Lower lobe of right lung (tissue), 2 donors: ENCODE measurements around the gene CHCHD6. TPM values are rescaled to one million over a fixed set of nuclear protein-coding genes. Genes with fewer than 3 reads are reported as not detected.

ENCODE experiments used
- ATAC-seq, 2 donors: fragments of 200-7000 bp; cut with Tn5 transposase; one replicate each; pipeline ENCODE4 v1.9.1; 2020 to 2022; ENCODE audit warnings: mild to moderate bottlenecking in 2 of 2, moderate library complexity in 2 of 2
- DNase-seq: peaks from one replicate; pipeline ENCODE4 v3.0.0-alpha.2; 2020
- H3K27ac ChIP-seq: fragments of 200-600 bp; one replicate; pipeline ENCODE4 v1.8.0; 2022
- H3K27me3 ChIP-seq: fragments of 200-600 bp; one replicate; pipeline ENCODE4 v1.8.0; 2022; ENCODE audit warnings: low read depth
- H3K36me3 ChIP-seq: fragments of 200-600 bp; one replicate; pipeline ENCODE4 v1.8.0; 2022; ENCODE audit warnings: mild to moderate bottlenecking
- H3K4me1 ChIP-seq: fragments of 200-600 bp; one replicate; pipeline ENCODE4 v1.8.0; 2022
- H3K4me3 ChIP-seq: fragments of 200-600 bp; one replicate; pipeline ENCODE4 v1.8.0; 2022; ENCODE audit warnings: mild to moderate bottlenecking
- H3K9me3 ChIP-seq: fragments of 200-600 bp; one replicate; pipeline ENCODE4 v1.8.0; 2022
- CTCF ChIP-seq: fragments of 200-600 bp; IDR thresholded peaks from one replicate; pipeline ENCODE4 v1.8.0; 2022; ENCODE audit warnings: antibody characterized with exemption, mild to moderate bottlenecking
- intact Hi-C: fragments of 100-400 bp; cut with DNase I; formaldehyde crosslinking; loops from one replicate; pipeline ENCODE4 v1.11.0; 2022
- total RNA-seq: library from RNA; stranded (reverse); fragmentation: NEBNext Ultra II Directional; extraction: Animal tissue kit (Norgen Biotek cat#: 25700); gene quantifications from one replicate; pipeline ENCODE4 v1.2.1, GENCODE V29; 2021
- donor health status: DM: no; HTN: yes; CAD: no; lungs with severe emphysema.

CHCHD6 gene
- total RNA-seq, 1 donor from 2014 or later = 12.2 TPM

GRCh38 chr3:126855374-126855773 is 151.3 kb downstream of the CHCHD6 start:
- Histone ChIP-seq H3K4me1 (no peaks in the 10 kb centered on the region), H3K27me3 (no peaks in the 10 kb centered on the region), H3K36me3 (no peaks in the 10 kb centered on the region), H3K4me3 (no peak overlapping the region), H3K27ac (no peak overlapping the region), H3K9me3 (no peaks in the 10 kb centered on the region)
- DNase-seq (no peak), ATAC-seq (no peak)
- intact Hi-C loops = no loop called here
- TF ChIP-seq CTCF = no peak

- Histone ChIP-seq H3K27me3 (no peaks in the 10 kb centered on the region), H3K4me1 (no peaks in the 10 kb centered on the region), H3K4me3 (no peak overlapping the region), H3K36me3 (no peaks in the 10 kb centered on the region), H3K27ac (no peak overlapping the region), H3K9me3 (no peaks in the 10 kb centered on the region)
- DNase-seq (no peak), ATAC-seq (no peak)
- intact Hi-C loops = no loop called here
- TF ChIP-seq CTCF = no peak
These were observed 153.9 kb downstream of the CHCHD6 start for GRCh38 chr3:126857928-126858327.

- ATAC-seq = no peak
- Histone ChIP-seq H3K27ac (no peak overlapping the region), H3K4me1 (no peaks in the 10 kb centered on the region), H3K36me3 (no peaks in the 10 kb centered on the region), H3K9me3 (no peaks in the 10 kb centered on the region), H3K27me3 (no peaks in the 10 kb centered on the region), H3K4me3 (no peak overlapping the region)
- no peak for TF ChIP-seq CTCF
- no peak for DNase-seq
- intact Hi-C loops = no loop called here
These were observed 154.4 kb downstream of the CHCHD6 start for GRCh38 chr3:126858401-126858800.

- H3K36me3 ChIP-seq = no peaks in the 10 kb centered on the region
- TF ChIP-seq CTCF = no peak
- DNase-seq = no peak
- H3K9me3 ChIP-seq = no peaks in the 10 kb centered on the region
- no peaks in the 10 kb centered on the region for H3K4me1 ChIP-seq
- intact Hi-C loops = no loop called here
- no peak overlapping the region for H3K4me3 ChIP-seq
- ATAC-seq = no peak
- H3K27ac ChIP-seq = no peak overlapping the region
- H3K27me3 ChIP-seq = no peaks in the 10 kb centered on the region
These were observed 154.8 kb downstream of the CHCHD6 start for GRCh38 chr3:126858887-126859286.

GRCh38 chr3:126859415-126860246 is 155.6 kb downstream of the CHCHD6 start:
- no peaks in the 10 kb centered on the region for H3K27me3 ChIP-seq
- no peak overlapping the region for H3K4me3 ChIP-seq
- no peaks in the 10 kb centered on the region for H3K36me3 ChIP-seq
- H3K9me3 ChIP-seq = no peaks in the 10 kb centered on the region
- intact Hi-C loops = no loop called here
- DNase-seq = no peak
- no peaks in the 10 kb centered on the region for H3K4me1 ChIP-seq
- TF ChIP-seq CTCF = no peak
- no peak overlapping the region for H3K27ac ChIP-seq
- ATAC-seq = no peak
